GM19240 (cell line): Measurements from ENCODE around the gene TXNDC11.

Experiments used
- DNase-seq: peaks from one replicate; pipeline ENCODE4 v3.0.0; 2011; ENCODE audit warnings: low spot score; ENCODE audit not compliant: insufficient read length

The TXNDC11 gene

GRCh38 chr16:11689031-11689840 is 53.4 kb downstream of the TXNDC11 start:
- DNase-seq = no peak

- no peak for DNase-seq
Measured at GRCh38 chr16:11688520-11688886, 54.2 kb downstream of the TXNDC11 start.

- DNase-seq = no peak
Measured at GRCh38 chr16:11687601-11688519, 54.8 kb downstream of the TXNDC11 start.

- DNase-seq = no peak
Measured at GRCh38 chr16:11686713-11687380, 55.8 kb downstream of the TXNDC11 start.

GRCh38 chr16:11685844-11686618 is 56.6 kb downstream of the TXNDC11 start:
- DNase-seq = no peak

- DNase-seq = no peak
Measured at GRCh38 chr16:11684231-11685025, 58.2 kb downstream of the TXNDC11 start.

- no peak for DNase-seq
Measured at GRCh38 chr16:11683145-11683544, 59.5 kb downstream of the TXNDC11 start.

GRCh38 chr16:11682655-11683096 is 60.0 kb downstream of the TXNDC11 start:
- DNase-seq = no peak

GRCh38 chr16:11681976-11682654 is 60.5 kb downstream of the TXNDC11 start:
- no peak for DNase-seq

- DNase-seq = no peak
Measured at GRCh38 chr16:11681556-11681955, 61.1 kb downstream of the TXNDC11 start.

GRCh38 chr16:11679941-11680911 is 62.4 kb downstream of the TXNDC11 start:
- DNase-seq = no peak

GRCh38 chr16:11679250-11679649 is 63.4 kb downstream of the TXNDC11 start:
- no peak for DNase-seq

- no peak for DNase-seq
Measured at GRCh38 chr16:11677959-11678881, 64.4 kb downstream of the TXNDC11 start.

GRCh38 chr16:11677451-11677951 is 65.2 kb downstream of the TXNDC11 start:
- no peak for DNase-seq

- no peak for DNase-seq
Measured at GRCh38 chr16:11676799-11677198, 65.9 kb downstream of the TXNDC11 start.

GRCh38 chr16:11675561-11676511 is 66.8 kb downstream of the TXNDC11 start:
- no peak for DNase-seq
